Measurements from ENCODE around the gene ZBED4. TPM values are rescaled to one million over a fixed set of nuclear protein-coding genes. Genes with fewer than 3 reads are reported as not detected.

ZBED4 gene
- total RNA-seq, 4 donors from 2014 or later, result 19.9 to 30.7 (median 24.9) TPM

DNA sequence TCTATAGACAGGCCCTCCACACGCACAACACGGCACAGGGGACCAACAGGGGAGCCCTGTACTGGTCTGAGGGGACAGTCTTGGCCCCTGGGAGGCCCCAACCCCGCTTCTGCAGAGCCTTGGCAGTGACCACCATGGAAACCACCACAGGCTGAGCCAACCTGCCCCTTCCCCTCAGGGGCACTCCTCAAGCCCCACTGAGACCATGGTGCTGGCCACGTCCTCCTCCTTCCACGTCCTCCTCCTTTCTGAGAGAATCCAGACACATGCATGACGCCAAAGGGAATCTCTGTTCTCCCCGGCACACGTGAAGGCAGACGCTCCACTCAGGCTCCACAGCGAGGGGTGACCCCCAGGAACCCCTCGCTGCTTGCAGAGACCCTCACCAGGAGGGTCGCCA lies 28.7 kb upstream of the ZBED4 start:
- 91% methylated on average over 12 of the region's 12 CpGs; no CpG with 5 or more reads in 1 of the 2 donors for whole genome bisulfite sequencing, 2 donors (ENCODE audit: low coverage in 1 of 2)

DNA sequence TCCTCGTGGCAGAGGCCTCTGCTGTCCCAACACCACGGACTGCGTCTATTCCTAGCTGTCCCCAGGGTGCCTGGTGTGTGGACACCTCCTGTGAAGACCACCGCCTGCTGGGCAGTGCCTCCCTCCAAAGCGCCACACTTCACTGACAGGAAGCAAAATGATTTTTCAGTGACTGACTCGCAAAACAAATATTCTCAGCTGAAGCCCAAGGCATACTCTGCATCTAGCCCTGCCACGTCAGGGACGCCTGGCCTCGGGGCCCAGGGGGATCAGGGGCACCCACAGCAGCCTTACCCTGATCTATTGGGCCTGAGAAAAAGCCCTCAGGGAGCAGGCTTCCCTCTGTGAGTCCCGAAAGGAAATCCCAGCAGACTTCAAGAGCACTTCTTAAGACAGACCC lies 28.2 kb upstream of the ZBED4 start:
- no peaks in the 10 kb centered on the region for H3K27me3 ChIP-seq
- H3K36me3 ChIP-seq, result peaks cover 0 to 19% (median 7%) of the 10 kb centered on the region in 4 donors
- in situ Hi-C loops (cut with MboI; ENCODE audit: low pct_ligation_motif_present in 1 of 4, low pct_unique_long_range_greater_than_20kb in 1 of 4, low sequenced_read_pairs in 3 of 4) (no loop called here), intact Hi-C loops (cut with DNase I; ENCODE audit: low total_unique reads) (no loop called here)
- H3K4me1 ChIP-seq, result peaks cover 18 to 45% (median 27%) of the 10 kb centered on the region in 4 donors
- TF ChIP-seq, protein P1, sequence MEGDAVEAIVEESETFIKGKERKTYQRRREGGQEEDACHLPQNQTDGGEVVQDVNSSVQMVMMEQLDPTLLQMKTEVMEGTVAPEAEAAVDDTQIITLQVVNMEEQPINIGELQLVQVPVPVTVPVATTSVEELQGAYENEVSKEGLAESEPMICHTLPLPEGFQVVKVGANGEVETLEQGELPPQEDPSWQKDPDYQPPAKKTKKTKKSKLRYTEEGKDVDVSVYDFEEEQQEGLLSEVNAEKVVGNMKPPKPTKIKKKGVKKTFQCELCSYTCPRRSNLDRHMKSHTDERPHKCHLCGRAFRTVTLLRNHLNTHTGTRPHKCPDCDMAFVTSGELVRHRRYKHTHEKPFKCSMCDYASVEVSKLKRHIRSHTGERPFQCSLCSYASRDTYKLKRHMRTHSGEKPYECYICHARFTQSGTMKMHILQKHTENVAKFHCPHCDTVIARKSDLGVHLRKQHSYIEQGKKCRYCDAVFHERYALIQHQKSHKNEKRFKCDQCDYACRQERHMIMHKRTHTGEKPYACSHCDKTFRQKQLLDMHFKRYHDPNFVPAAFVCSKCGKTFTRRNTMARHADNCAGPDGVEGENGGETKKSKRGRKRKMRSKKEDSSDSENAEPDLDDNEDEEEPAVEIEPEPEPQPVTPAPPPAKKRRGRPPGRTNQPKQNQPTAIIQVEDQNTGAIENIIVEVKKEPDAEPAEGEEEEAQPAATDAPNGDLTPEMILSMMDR (IDR thresholded peaks at IDR 0.05), result no peak
- TF ChIP-seq EP300 (IDR thresholded peaks at IDR 0.05; ENCODE audit: low read depth) (no peak), POLR2A (IDR thresholded peaks at IDR 0.05) (no peak), POLR2AphosphoS5 (IDR thresholded peaks at IDR 0.05) (no peak)
- no peak for DNase-seq
- H3K9me3 ChIP-seq, result no peaks in the 10 kb centered on the region
- H3K27ac ChIP-seq, result peak overlapping the region in 3 of 4 donors; percentile 88 to 98 (median 96)
- H3K4me3 ChIP-seq, result peak overlapping the region in 2 of 4 donors; percentile 85 to 86
- 66% methylated on average over 10 of the region's 10 CpGs; no CpG with 5 or more reads in 1 of the 2 donors for WGBS, 2 donors (ENCODE audit: low coverage in 1 of 2)

More for the DNA sequence above, 28.7 kb upstream of the ZBED4 start:
- Histone ChIP-seq H3K9me3 (no peaks in the 10 kb centered on the region), H3K27me3 (no peaks in the 10 kb centered on the region), H3K4me1 (peaks cover 18 to 45% (median 27%) of the 10 kb centered on the region in 4 donors), H3K36me3 (peaks cover 0 to 19% (median 7%) of the 10 kb centered on the region in 4 donors), H3K27ac (peak overlapping the region in 2 of 4 donors; percentile 88 to 98), H3K4me3 (peak overlapping the region in 1 of 4 donors; percentile 86)
- DNase-seq, result no peak
- intact Hi-C loops (cut with DNase I; ENCODE audit: low total_unique reads), result no loop called here
- TF ChIP-seq POLR2A (IDR thresholded peaks at IDR 0.05), result no peak
- TF ChIP-seq POLR2AphosphoS5 (IDR thresholded peaks at IDR 0.05), result no peak
- no peak for TF ChIP-seq EP300 (IDR thresholded peaks at IDR 0.05; ENCODE audit: low read depth)
- TF ChIP-seq, protein P1 (IDR thresholded peaks at IDR 0.05), result no peak
- in situ Hi-C loops (cut with MboI; ENCODE audit: low pct_ligation_motif_present in 1 of 4, low pct_unique_long_range_greater_than_20kb in 1 of 4, low sequenced_read_pairs in 3 of 4), result no loop called here

DNA sequence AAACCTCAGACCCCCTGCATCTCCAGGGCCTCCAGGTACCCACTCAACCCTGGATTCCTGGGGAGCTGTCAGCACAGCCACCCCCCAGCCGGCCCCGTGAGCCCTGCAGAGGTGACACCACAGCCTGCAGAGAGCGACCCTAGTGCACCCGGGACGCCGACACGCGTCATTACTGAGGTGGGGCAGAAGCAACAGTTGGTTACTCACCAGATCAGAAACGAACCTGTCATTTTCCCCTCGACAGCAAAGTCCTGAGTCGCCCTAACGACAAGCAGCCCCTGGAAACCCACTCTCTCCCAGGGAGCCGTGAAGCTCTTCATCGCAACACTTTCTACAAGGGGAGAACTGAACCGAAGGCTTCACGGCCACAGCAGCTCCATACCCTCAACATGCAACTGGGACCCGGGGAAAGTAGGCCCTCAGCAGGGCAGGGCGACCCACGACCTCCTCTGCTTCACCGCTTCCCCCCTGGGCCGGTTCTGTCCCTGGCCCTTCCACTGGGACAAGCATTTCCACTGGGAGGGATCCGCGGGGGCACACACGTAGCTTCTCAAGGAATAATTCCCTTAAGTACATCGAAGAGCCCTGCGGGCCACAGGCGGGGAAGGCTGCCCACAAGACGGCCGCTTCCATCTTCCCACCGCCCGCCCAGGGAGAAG lies 27.6 kb upstream of the ZBED4 start:
- DNase-seq, result peak; percentile 61
- Histone ChIP-seq H3K27ac (peak overlapping the region; percentile 82 to 98 (median 92)), H3K9me3 (no peaks in the 10 kb centered on the region), H3K4me3 (peak overlapping the region; percentile 53 to 100 (median 86)), H3K4me1 (peaks cover 18 to 39% (median 27%) of the 10 kb centered on the region in 4 donors), H3K27me3 (no peaks in the 10 kb centered on the region), H3K36me3 (peaks cover 0 to 19% (median 7%) of the 10 kb centered on the region in 4 donors)
- TF ChIP-seq EP300 (IDR thresholded peaks at IDR 0.05; ENCODE audit: low read depth), result no peak
- TF ChIP-seq, protein P1 (IDR thresholded peaks at IDR 0.05), result no peak
- TF ChIP-seq POLR2A (IDR thresholded peaks at IDR 0.05), result peak; percentile 59
- TF ChIP-seq POLR2AphosphoS5 (IDR thresholded peaks at IDR 0.05), result peak; percentile 46 to 58 (median 57)
- intact Hi-C loops (cut with DNase I; ENCODE audit: low total_unique reads) (no loop called here), in situ Hi-C loops (cut with MboI; ENCODE audit: low pct_ligation_motif_present in 1 of 4, low pct_unique_long_range_greater_than_20kb in 1 of 4, low sequenced_read_pairs in 3 of 4) (no loop called here)
- 8% methylated on average over 30 of the region's 31 CpGs; no CpG with 5 or more reads in 1 of the 2 donors for WGBS, 2 donors (ENCODE audit: low coverage in 1 of 2)

DNA sequence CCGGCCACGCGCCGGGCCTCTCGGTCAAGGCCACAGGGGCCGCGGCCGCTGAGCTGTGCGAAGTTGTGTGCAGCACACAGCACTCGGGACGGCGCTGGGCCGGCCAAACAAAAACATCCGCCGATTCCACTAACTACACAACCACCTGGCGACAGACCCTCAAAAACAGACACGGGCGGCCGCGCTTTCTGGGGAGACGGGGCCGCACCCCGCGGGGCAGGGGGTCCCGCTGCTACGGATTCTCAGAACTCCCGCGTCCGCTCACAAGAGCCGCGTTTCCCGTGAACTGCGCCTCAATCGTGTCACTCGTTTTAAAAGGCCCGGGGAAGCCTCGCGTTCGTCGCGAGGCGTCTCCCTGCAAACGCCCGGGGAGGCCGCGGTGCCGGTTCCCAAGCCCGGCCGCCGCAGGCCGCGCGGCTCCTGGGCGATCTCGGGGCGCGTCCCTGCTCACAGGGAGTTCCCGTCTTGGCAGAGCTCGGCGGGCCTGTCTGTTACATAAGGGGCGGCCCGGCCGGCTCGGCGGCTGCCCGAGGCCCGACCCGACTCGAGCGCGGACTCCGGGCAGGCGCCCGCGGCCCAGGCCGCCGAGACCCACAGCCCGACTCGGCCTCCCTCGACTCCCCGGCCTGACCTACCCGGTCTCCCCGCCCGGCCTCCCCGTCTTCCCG lies 26.9 kb upstream of the ZBED4 start:
- intact Hi-C loops (cut with DNase I; ENCODE audit: low total_unique reads), result no loop called here
- TF ChIP-seq POLR2AphosphoS5 (IDR thresholded peaks at IDR 0.05) (no peak), EP300 (IDR thresholded peaks at IDR 0.05; ENCODE audit: low read depth) (no peak), POLR2A (IDR thresholded peaks at IDR 0.05) (no peak)
- TF ChIP-seq, protein P1 (IDR thresholded peaks at IDR 0.05), result no peak
- H3K9me3 ChIP-seq, result no peaks in the 10 kb centered on the region
- in situ Hi-C loops (cut with MboI; ENCODE audit: low pct_ligation_motif_present in 1 of 4, low pct_unique_long_range_greater_than_20kb in 1 of 4, low sequenced_read_pairs in 3 of 4), result no loop called here
- peak overlapping the region; percentile 82 to 98 (median 92) for H3K27ac ChIP-seq
- H3K4me1 ChIP-seq, result peaks cover 18 to 37% (median 23%) of the 10 kb centered on the region in 4 donors
- peak overlapping the region; percentile 53 to 100 (median 86) for H3K4me3 ChIP-seq
- H3K27me3 ChIP-seq, result no peaks in the 10 kb centered on the region
- WGBS, 2 donors (ENCODE audit: low coverage in 1 of 2), result 0% methylated on average over 68 of the region's 86 CpGs; no CpG with 5 or more reads in 1 of the 2 donors
- H3K36me3 ChIP-seq, result peaks cover 0 to 19% (median 7%) of the 10 kb centered on the region in 4 donors
- DNase-seq, result peak; percentile 47

Data from transverse colon (tissue), 4 donors.